ENCODE measurements around the gene SLC9B1.
"Not testable (repeated sequence)": the region's sequence is repeated elsewhere in the genome, so short reads cannot be mapped to it uniquely, and the experiment has no call there.

SLC9B1 gene

GRCh38 chr4:103011378-103012025 lies 8.0 kb downstream of the SLC9B1 start:
- DNase-seq (ENCODE audit: low read depth in 3 of 3): no peak

- no peak for DNase-seq (ENCODE audit: low read depth in 3 of 3)
Observed at GRCh38 chr4:103010804-103011203, 8.7 kb downstream of the SLC9B1 start.

GRCh38 chr4:103008875-103009729 lies 10.4 kb downstream of the SLC9B1 start:
- no peak for DNase-seq (ENCODE audit: low read depth in 3 of 3)

- DNase-seq (ENCODE audit: low read depth in 3 of 3): no peak
Observed at GRCh38 chr4:103002551-103002950, 17.0 kb downstream of the SLC9B1 start.

GRCh38 chr4:102994803-102995202 lies 24.7 kb downstream of the SLC9B1 start:
- no peak for DNase-seq (ENCODE audit: low read depth in 3 of 3)

GRCh38 chr4:102993985-102994384 lies 25.5 kb downstream of the SLC9B1 start:
- DNase-seq (ENCODE audit: low read depth in 3 of 3): not testable (repeated sequence)

GRCh38 chr4:102988429-102989020 lies 31.0 kb downstream of the SLC9B1 start:
- DNase-seq (ENCODE audit: low read depth in 3 of 3): no peak

- DNase-seq (ENCODE audit: low read depth in 3 of 3): no peak
Observed at GRCh38 chr4:102981005-102981404, 38.5 kb downstream of the SLC9B1 start.

GRCh38 chr4:102961813-102962212 lies 57.7 kb downstream of the SLC9B1 start:
- DNase-seq (ENCODE audit: low read depth in 3 of 3): not testable (repeated sequence)

GRCh38 chr4:102959496-102959895 lies 60.0 kb downstream of the SLC9B1 start:
- DNase-seq (ENCODE audit: low read depth in 3 of 3): no peak

- no peak for DNase-seq (ENCODE audit: low read depth in 3 of 3)
Observed at GRCh38 chr4:102945066-102945465, 74.4 kb downstream of the SLC9B1 start.

- not testable (repeated sequence) for DNase-seq (ENCODE audit: low read depth in 3 of 3)
Observed at GRCh38 chr4:102938063-102938462, 81.4 kb downstream of the SLC9B1 start.

- no peak for DNase-seq (ENCODE audit: low read depth in 3 of 3)
Observed at GRCh38 chr4:102935716-102936115, 83.8 kb downstream of the SLC9B1 start.

GRCh38 chr4:102919697-102920096 lies 99.8 kb downstream of the SLC9B1 start:
- not testable (repeated sequence) for DNase-seq (ENCODE audit: low read depth in 3 of 3)

GRCh38 chr4:102918859-102919258 lies 100.6 kb downstream of the SLC9B1 start:
- DNase-seq (ENCODE audit: low read depth in 3 of 3): no peak

GRCh38 chr4:102901804-102902203 lies 117.7 kb downstream of the SLC9B1 start:
- no peak for DNase-seq (ENCODE audit: low read depth in 3 of 3)

GRCh38 chr4:102897610-102898009 lies 121.9 kb downstream of the SLC9B1 start:
- DNase-seq (ENCODE audit: low read depth in 3 of 3): not testable (repeated sequence)

GRCh38 chr4:102896547-102896946 lies 123.0 kb downstream of the SLC9B1 start:
- DNase-seq (ENCODE audit: low read depth in 3 of 3): not testable (repeated sequence)

GRCh38 chr4:102889866-102890265 lies 129.6 kb downstream of the SLC9B1 start:
- not testable (repeated sequence) for DNase-seq (ENCODE audit: low read depth in 3 of 3)

- not testable (repeated sequence) for DNase-seq (ENCODE audit: low read depth in 3 of 3)
Observed at GRCh38 chr4:102888570-102888969, 130.9 kb downstream of the SLC9B1 start.

- no peak for DNase-seq (ENCODE audit: low read depth in 3 of 3)
Observed at GRCh38 chr4:102883278-102883677, 136.2 kb downstream of the SLC9B1 start.

GRCh38 chr4:102881343-102881742 lies 138.2 kb downstream of the SLC9B1 start:
- no peak for DNase-seq (ENCODE audit: low read depth in 3 of 3)

- DNase-seq (ENCODE audit: low read depth in 3 of 3): no peak
Observed at GRCh38 chr4:102878901-102879300, 140.6 kb downstream of the SLC9B1 start.
